Fibroblast of the aortic adventitia (primary cell): ENCODE data around the gene CLEC3A. TPM values are rescaled to one million over a fixed set of nuclear protein-coding genes. Genes with fewer than 3 reads are reported as not detected.
A peak's percentile ranks its signal among the peaks of the same experiment; 100 is the strongest.

ENCODE experiments used
- DNase-seq: peaks from one replicate; pipeline ENCODE4 v3.0.0-alpha.2; 2010; ENCODE audit warnings: low read depth
- H3K4me3 ChIP-seq: 2 replicates; pipeline ENCODE4 v1.5.1; 2011; ENCODE audit warnings: low read depth, mild to moderate bottlenecking, control low read depth, low read length, moderate library complexity
- total RNA-seq: library from RNA; depleted of rRNA; stranded (reverse); fragments of >200 nt; gene quantifications from 2 replicates; pipeline ENCODE4 v1.2.3, GENCODE V29; 2012; ENCODE audit warnings: low replicate concordance
- TF ChIP-seq, protein P1 (sequence below): IDR thresholded peaks from 2 replicates; pipeline ENCODE4 v1.5.1; 2011; ENCODE audit warnings: mild to moderate bottlenecking, low read length, control low read depth, inconsistent platforms; ENCODE audit not compliant: insufficient read depth

Gene CLEC3A
- total RNA-seq, 1 donor = not detected

DNA sequence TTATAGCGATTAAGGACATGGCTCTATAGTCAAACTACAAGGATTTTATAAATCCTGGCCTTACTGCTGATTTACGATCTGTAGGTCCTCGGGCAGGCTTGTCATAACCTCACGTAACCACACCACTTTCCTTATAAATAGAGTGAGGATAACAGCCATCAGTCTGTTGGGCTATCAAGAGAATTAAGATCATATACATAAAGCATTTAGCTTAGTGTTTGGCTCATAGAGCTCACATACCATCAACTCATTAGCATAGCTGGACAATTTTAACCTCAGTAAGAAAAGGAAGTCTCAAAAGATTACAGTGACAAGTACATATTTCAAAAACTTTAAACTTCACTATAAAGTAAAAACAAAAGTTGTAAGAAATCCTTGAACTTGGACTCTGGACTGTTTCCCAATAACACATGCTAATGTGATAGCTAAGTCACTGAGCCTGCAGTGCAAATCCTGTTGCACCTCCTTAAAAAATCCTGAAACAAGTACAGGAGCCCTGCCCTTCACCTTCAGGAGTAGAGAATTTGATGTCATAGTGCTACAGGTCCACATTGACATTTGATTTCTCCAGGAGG is 20.8 kb upstream of the CLEC3A start:
- no peak overlapping the region for H3K4me3 ChIP-seq
- TF ChIP-seq, protein P1, sequence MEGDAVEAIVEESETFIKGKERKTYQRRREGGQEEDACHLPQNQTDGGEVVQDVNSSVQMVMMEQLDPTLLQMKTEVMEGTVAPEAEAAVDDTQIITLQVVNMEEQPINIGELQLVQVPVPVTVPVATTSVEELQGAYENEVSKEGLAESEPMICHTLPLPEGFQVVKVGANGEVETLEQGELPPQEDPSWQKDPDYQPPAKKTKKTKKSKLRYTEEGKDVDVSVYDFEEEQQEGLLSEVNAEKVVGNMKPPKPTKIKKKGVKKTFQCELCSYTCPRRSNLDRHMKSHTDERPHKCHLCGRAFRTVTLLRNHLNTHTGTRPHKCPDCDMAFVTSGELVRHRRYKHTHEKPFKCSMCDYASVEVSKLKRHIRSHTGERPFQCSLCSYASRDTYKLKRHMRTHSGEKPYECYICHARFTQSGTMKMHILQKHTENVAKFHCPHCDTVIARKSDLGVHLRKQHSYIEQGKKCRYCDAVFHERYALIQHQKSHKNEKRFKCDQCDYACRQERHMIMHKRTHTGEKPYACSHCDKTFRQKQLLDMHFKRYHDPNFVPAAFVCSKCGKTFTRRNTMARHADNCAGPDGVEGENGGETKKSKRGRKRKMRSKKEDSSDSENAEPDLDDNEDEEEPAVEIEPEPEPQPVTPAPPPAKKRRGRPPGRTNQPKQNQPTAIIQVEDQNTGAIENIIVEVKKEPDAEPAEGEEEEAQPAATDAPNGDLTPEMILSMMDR = no peak
- no peak for DNase-seq

DNA sequence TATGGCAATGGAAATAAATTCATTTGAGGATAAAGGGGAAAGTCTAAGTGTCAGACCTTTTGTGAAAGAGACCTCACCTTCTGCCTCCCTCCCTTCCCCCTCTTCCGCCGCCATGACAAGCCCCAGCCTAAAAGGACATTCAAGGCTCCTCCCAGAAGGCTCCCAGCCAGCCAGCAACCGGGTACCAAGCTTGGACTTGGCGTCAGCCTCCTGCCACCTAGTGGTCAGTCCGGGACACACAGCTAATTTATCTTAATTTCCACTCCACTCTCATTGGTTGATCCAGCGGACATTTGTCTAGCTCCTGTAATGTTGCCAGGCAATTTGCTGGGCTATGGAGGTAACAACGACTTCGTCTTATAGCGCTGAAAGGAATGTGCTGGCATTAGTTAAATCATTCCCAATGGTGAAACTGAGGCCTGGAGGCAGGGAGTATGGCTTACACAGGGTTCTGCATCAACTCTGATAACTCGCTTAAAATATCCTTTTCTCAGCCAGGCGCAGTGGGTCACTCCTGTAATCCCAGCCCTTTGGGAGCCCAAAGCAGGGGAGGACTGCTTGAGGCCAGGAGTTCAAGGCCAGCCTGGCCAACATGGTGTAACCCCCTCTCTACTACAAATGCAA is 19.3 kb upstream of the CLEC3A start:
- TF ChIP-seq, protein P1 = peak; percentile 80
- peak overlapping the region; percentile 15 for H3K4me3 ChIP-seq
- peak; percentile 92 for DNase-seq

DNA sequence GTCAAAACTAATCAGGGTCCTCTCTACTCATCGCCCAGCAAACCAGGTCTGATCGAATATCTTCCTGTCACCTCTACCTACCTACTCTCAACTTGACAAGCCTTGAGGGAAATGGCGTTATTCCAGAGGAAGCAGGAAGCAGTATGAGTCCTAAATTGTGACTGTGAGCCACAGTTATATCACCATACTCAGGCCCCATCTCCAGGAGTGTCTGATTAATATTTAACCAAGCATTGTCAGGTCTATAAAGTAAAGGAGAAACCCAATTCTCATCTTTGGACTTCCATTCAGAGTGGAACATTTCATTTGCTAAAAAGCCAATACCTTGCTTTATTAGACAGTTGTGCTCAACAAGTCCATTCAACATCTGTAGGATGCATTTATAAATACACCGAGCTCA is 17.8 kb upstream of the CLEC3A start:
- H3K4me3 ChIP-seq = no peak overlapping the region
- no peak for DNase-seq
- TF ChIP-seq, protein P1 = no peak

DNA sequence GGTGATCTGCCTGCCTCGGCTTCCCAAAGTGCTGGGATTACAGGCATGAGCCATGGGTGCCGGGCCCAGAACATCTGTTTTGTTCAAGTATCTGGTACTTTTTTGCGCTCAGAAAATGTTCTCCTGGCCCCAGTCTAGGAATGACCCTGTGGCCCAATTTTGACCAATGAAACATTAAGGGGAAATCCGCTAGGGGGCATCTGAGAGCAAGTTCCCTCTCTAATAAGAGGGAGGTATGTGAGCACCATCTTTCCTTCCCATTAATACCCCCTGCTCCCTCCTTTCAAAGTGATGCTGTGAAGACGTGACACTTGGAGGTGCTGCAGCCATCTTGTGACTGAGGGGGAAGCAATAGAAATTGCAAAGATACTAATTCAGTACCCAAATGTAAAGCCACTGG is 16.5 kb upstream of the CLEC3A start:
- DNase-seq = no peak
- TF ChIP-seq, protein P1 = peak; percentile 9
- H3K4me3 ChIP-seq = no peak overlapping the region

DNA sequence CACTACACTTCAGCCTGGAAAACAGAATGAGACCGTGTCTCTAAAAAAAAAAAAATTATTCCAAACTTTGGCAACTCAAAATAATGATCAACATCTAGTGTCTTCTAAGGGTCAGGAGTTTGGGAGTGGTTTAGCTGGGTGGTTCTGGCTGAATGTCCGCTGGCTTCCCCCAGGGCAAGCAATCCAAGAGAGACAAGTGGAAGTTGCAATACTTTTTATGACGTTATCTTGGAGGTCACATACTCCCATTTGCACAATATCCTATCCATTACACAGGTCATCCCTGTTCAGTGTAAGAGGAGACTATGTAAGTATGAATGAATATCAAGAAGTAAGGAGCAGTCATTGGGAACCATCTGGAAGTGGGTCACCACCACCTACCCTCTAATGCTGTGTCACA is 15.2 kb upstream of the CLEC3A start:
- TF ChIP-seq, protein P1 = no peak

DNA sequence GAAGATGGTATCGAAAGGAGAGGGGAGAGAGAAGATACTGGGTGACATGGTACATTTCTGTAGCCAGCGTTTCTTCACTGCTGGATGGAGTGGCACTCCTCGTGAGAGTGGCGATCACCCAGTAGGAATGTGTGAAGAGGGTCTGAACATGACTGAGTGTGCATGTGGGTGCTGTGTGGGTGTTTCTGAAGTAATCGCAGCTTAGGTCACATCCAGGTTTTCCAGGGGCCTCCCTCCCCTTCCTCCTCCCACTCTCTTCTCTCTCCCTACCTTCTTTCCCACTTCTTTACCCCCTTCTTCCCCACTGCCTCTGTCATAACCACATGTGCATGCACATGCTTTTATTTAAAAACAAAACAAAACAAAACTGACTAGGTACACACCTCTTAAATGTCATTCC is 1.8 kb downstream of the CLEC3A start:
- no peak for DNase-seq
- TF ChIP-seq, protein P1 = no peak
- no peak overlapping the region for H3K4me3 ChIP-seq

More for the DNA sequence above, 15.2 kb upstream of the CLEC3A start:
- no peak overlapping the region for H3K4me3 ChIP-seq
- no peak for DNase-seq
